Gastrocnemius medialis (tissue), 4 donors: Measurements from ENCODE around the gene SND1. TPM values are rescaled to one million over a fixed set of nuclear protein-coding genes. Genes with fewer than 3 reads are reported as not detected.

Experiments used
- ATAC-seq, 2 donors: fragments of 150-250 bp; one replicate each; pipeline ENCODE4 v1.9.1; 2016
- DNase-seq, 2 donors: peaks; one replicate each; pipeline ENCODE4 v3.0.0-alpha.2; 2019
- H3K27ac ChIP-seq, 4 donors: fragments of 200-600 bp; sonication (generic); 1 replicate in 1 of 4; 2 replicates in 3 of 4; pipeline ENCODE4 v1.5.1; 2016 to 2018; ENCODE audit warnings: mild to moderate bottlenecking in 2 of 4, moderate library complexity in 1 of 4
- H3K27me3 ChIP-seq, 3 donors: fragments of 200-600 bp; sonication (generic) in 2 of 3; 1 replicate in 1 of 3; 2 replicates in 2 of 3; pipeline versions ENCODE4 v1.5.1 to v1.6.0; 2016 to 2019; ENCODE audit warnings: mild to moderate bottlenecking in 1 of 3, moderate library complexity in 1 of 3
- H3K36me3 ChIP-seq, 2 donors: fragments of 200-600 bp; sonication (generic) in 1 of 2; one replicate each; pipeline ENCODE4 v1.5.1; 2017 to 2018
- H3K4me1 ChIP-seq, 2 donors: fragments of 200-600 bp; sonication (generic) in 1 of 2; one replicate each; pipeline ENCODE4 v1.5.1; 2016 to 2017; ENCODE audit warnings: mild to moderate bottlenecking in 2 of 2
- H3K4me3 ChIP-seq, 4 donors: fragments of 200-600 bp; sonication (generic) in 3 of 4; 1 replicate in 1 of 4; 2 replicates in 3 of 4; pipeline ENCODE4 v1.5.1; 2016 to 2019; ENCODE audit warnings: mild to moderate bottlenecking in 2 of 4
- H3K9me3 ChIP-seq, 3 donors: fragments of 200-600 bp; sonication (generic) in 2 of 3; 1 replicate in 1 of 3; 2 replicates in 2 of 3; pipeline ENCODE4 v1.5.1; 2016 to 2019
- POLR2A ChIP-seq, 2 donors: fragments of 450-650 bp; IDR thresholded peaks; one replicate each; pipeline ENCODE4 v1.6.1; 2017; ENCODE audit warnings: antibody characterized with exemption in 2 of 2, mild to moderate bottlenecking in 2 of 2, moderate library complexity in 2 of 2
- in situ Hi-C, 4 donors: fragments of 200-750 bp; cut with MboI; loops; one replicate each; pipeline versions ENCODE4 v1.15.0 to v1.8.0; 2017; ENCODE audit warnings: low sequenced_read_pairs in 4 of 4
- intact Hi-C: fragments of 100-400 bp; cut with DNase I; formaldehyde crosslinking; loops from one replicate; pipeline ENCODE4 v1.15.1; 2023; ENCODE audit warnings: low total_unique reads
- total RNA-seq, 4 donors: library from RNA; depleted of rRNA; stranded (reverse); fragments of >200 nt; gene quantifications; one replicate each; pipeline versions ENCODE4 v1.1.0 to v1.2.3, GENCODE V29; 2016
- TF ChIP-seq, protein P1 (sequence below), 5 experiments: fragments of 450-650 bp in 3 of 5; fragments of 200-600 bp in 2 of 5; sonication (generic) in 2 of 5; IDR thresholded peaks in 4 of 5; conservative IDR thresholded peaks in 1 of 5; 1 replicate in 4 of 5; 2 replicates in 1 of 5; pipeline ENCODE4 v1.5.1; 2016 to 2019; ENCODE audit warnings: antibody characterized with exemption in 5 of 5, mild to moderate bottlenecking in 3 of 5, moderate library complexity in 3 of 5

The SND1 gene
- total RNA-seq, 4 donors from 2014 or later, result 30.4 to 73.0 (median 50.3) TPM

- Histone ChIP-seq H3K4me3 (no peak overlapping the region), H3K27me3 (no peaks in the 10 kb centered on the region), H3K9me3 (no peaks in the 10 kb centered on the region), H3K27ac (no peak overlapping the region), H3K4me1 (peaks cover 0 to 2% of the 10 kb centered on the region in 2 donors), H3K36me3 (no peaks in the 10 kb centered on the region)
- TF ChIP-seq, protein P1, sequence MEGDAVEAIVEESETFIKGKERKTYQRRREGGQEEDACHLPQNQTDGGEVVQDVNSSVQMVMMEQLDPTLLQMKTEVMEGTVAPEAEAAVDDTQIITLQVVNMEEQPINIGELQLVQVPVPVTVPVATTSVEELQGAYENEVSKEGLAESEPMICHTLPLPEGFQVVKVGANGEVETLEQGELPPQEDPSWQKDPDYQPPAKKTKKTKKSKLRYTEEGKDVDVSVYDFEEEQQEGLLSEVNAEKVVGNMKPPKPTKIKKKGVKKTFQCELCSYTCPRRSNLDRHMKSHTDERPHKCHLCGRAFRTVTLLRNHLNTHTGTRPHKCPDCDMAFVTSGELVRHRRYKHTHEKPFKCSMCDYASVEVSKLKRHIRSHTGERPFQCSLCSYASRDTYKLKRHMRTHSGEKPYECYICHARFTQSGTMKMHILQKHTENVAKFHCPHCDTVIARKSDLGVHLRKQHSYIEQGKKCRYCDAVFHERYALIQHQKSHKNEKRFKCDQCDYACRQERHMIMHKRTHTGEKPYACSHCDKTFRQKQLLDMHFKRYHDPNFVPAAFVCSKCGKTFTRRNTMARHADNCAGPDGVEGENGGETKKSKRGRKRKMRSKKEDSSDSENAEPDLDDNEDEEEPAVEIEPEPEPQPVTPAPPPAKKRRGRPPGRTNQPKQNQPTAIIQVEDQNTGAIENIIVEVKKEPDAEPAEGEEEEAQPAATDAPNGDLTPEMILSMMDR (IDR thresholded peaks at IDR 0.05 in 4 of 5, conservative IDR thresholded peaks at IDR 0.05 in 1 of 5), result no peak
- no peak for TF ChIP-seq POLR2A (IDR thresholded peaks at IDR 0.05)
- ATAC-seq, result no peak
- in situ Hi-C loops, result no loop called here
- intact Hi-C loops, result no loop called here
- DNase-seq, result no peak
Observed at GRCh38 chr7:127731431-127732080, 79.6 kb downstream of the SND1 start.

DNA sequence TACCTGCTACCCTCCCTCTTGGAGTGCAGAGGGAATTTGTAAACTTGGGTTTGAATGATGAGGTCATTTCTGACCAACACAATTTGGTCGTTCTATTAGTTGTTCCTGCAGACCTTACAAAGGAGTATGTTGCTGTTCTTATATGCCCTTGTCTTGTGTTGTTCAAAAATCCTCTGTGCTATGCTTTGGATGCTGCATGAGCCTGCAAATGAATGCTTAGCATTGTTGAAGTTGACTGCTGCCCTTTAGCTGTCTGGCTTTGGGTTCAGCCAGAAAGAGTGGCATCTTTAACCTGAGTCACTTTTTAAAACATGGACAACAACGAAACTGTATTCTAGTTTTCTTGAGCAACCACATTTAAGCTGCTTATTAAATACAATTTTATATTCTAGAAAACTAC, 80.3 kb downstream of the SND1 start:
- Histone ChIP-seq H3K9me3 (no peaks in the 10 kb centered on the region), H3K4me3 (no peak overlapping the region), H3K4me1 (peaks cover 0 to 5% of the 10 kb centered on the region in 2 donors), H3K36me3 (no peaks in the 10 kb centered on the region), H3K27ac (no peak overlapping the region), H3K27me3 (no peaks in the 10 kb centered on the region)
- no peak for TF ChIP-seq POLR2A (IDR thresholded peaks at IDR 0.05)
- TF ChIP-seq, protein P1 (IDR thresholded peaks at IDR 0.05 in 4 of 5, conservative IDR thresholded peaks at IDR 0.05 in 1 of 5), result no peak
- DNase-seq (no peak), ATAC-seq (no peak)
- in situ Hi-C loops, result no loop called here
- intact Hi-C loops, result no loop called here

DNA sequence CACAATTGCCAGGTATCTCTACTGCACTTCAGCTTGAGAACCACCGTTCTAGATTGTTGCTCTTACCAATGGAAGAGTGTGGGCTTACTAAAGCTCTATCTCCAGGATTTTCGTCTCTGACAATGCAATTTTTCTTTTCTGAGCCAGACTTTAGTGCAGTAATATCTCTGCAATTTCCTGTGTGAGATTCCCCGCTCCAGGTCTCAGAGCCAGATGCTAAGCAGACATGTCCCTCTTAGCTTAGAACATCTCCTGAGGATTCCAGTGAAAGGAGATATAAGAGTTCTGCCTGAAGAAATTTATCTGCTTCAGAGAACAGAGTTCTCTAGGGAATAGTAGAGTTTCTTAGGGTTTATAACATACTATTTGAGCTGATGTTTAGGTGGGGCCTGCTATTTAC, 82.0 kb downstream of the SND1 start:
- intact Hi-C loops (no loop called here), in situ Hi-C loops (no loop called here)
- TF ChIP-seq POLR2A (IDR thresholded peaks at IDR 0.05), result no peak
- TF ChIP-seq, protein P1 (IDR thresholded peaks at IDR 0.05 in 4 of 5, conservative IDR thresholded peaks at IDR 0.05 in 1 of 5), result no peak

DNA sequence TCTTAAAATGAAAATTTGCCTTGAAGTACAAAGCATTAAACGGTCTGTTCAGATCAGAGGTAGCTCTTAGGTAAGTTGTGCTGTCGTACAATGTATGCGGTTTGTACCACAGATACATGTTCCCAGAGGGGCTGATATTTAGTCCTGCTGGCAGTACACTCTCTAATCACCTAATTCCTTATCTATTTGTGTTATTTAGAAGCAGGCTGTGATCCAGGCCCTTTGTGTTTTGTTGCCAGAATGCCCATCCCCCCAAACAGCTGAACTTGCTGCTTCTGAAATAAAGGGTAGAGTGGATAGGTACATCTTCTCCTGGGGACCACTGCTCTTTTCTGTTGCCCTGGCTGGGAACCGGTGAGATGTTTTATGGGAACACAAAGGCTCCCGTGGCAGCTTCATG, 84.5 kb downstream of the SND1 start:
- no peaks in the 10 kb centered on the region for H3K9me3 ChIP-seq
- no peak overlapping the region for H3K4me3 ChIP-seq
- no peaks in the 10 kb centered on the region for H3K27me3 ChIP-seq
- intact Hi-C loops (no loop called here), in situ Hi-C loops (no loop called here)
- no peak overlapping the region for H3K27ac ChIP-seq
- no peak for ATAC-seq
- H3K36me3 ChIP-seq, result no peaks in the 10 kb centered on the region
- TF ChIP-seq, protein P1 (IDR thresholded peaks at IDR 0.05 in 4 of 5, conservative IDR thresholded peaks at IDR 0.05 in 1 of 5), result no peak
- no peak for TF ChIP-seq POLR2A (IDR thresholded peaks at IDR 0.05)
- peaks cover 7% of the 10 kb centered on the region in 2 donors for H3K4me1 ChIP-seq
- DNase-seq, result no peak

More for the DNA sequence above, 82.0 kb downstream of the SND1 start:
- no peak overlapping the region for H3K27ac ChIP-seq
- H3K4me1 ChIP-seq, result peaks cover 0 to 5% of the 10 kb centered on the region in 2 donors
- H3K4me3 ChIP-seq, result no peak overlapping the region
- no peaks in the 10 kb centered on the region for H3K27me3 ChIP-seq
- H3K9me3 ChIP-seq, result no peaks in the 10 kb centered on the region
- ATAC-seq (no peak), DNase-seq (no peak)
- H3K36me3 ChIP-seq, result no peaks in the 10 kb centered on the region

DNA sequence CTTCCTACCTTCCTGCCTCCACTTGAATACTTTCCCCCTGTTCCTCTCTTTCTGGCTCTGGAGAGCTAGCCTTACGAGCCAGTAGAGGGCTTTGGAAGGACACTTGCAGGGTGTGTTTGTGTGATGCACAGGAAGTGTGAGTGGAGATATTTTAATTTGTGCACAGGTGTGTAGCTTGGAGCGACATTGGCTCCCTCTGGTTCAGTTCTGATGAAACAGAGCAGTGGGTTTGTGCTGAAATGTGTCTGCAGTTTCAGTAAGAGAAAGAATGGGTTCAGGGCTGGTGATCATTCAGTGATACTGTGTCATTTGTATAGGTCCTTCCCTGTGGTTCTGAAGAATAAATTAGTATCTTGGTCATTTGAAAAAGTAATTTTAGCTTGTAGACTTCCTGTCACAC, 86.9 kb downstream of the SND1 start:
- DNase-seq (no peak), ATAC-seq (no peak)
- no peaks in the 10 kb centered on the region for H3K27me3 ChIP-seq
- intact Hi-C loops, result no loop called here
- TF ChIP-seq POLR2A (IDR thresholded peaks at IDR 0.05), result no peak
- TF ChIP-seq, protein P1 (IDR thresholded peaks at IDR 0.05 in 4 of 5, conservative IDR thresholded peaks at IDR 0.05 in 1 of 5), result no peak
- H3K4me1 ChIP-seq, result peaks cover 14 to 15% of the 10 kb centered on the region in 2 donors
- H3K36me3 ChIP-seq, result no peaks in the 10 kb centered on the region
- in situ Hi-C loops, result no loop called here
- H3K9me3 ChIP-seq, result no peaks in the 10 kb centered on the region
- no peak overlapping the region for H3K4me3 ChIP-seq
- H3K27ac ChIP-seq, result no peak overlapping the region
